Activated CD8-positive, alpha-beta T cell treated with anti-CD3 and anti-CD28 coated beads, Interleukin-2, amount 10 ng/mL, durations not matched to agents 7 days and 5 days (primary cell): Measurements from ENCODE around the gene ZNF718. TPM values are rescaled to one million over a fixed set of nuclear protein-coding genes. Genes with fewer than 3 reads are reported as not detected.
A peak's percentile ranks its signal among the peaks of the same experiment; 100 is the strongest.
"Not testable (repeated sequence)": the region's sequence is repeated elsewhere in the genome, so short reads cannot be mapped to it uniquely, and the experiment has no call there.

Source experiments
- ATAC-seq: fragments of 150-1000 bp; cut with Tn5 transposase; one replicate; pipeline ENCODE4 v1.10.0; 2021; ENCODE audit warnings: moderate library complexity
- CTCF ChIA-PET: fragments of 350-600 bp; sonication (Branson Sonifier 250); formaldehyde crosslinking; loops from one replicate; lab custom pipeline; 2021; ENCODE audit warnings: antibody characterized with exemption; lab: Charles Lee
- POLR2A ChIA-PET: fragments of 350-600 bp; sonication (Branson Sonifier 250); formaldehyde crosslinking; loops from one replicate; lab custom pipeline; 2021; ENCODE audit warnings: antibody characterized with exemption; lab: Charles Lee
- DNase-seq: peaks from one replicate; pipeline ENCODE4 v3.0.0-alpha.2; 2020
- H3K27ac Mint-ChIP-seq: one replicate; pipeline ENCODE4 v1.8.0; 2021; ENCODE audit warnings: mild to moderate bottlenecking, mixed read lengths
- H3K27me3 Mint-ChIP-seq: one replicate; pipeline ENCODE4 v1.8.0; 2021; ENCODE audit warnings: low read depth, mixed read lengths
- H3K36me3 Mint-ChIP-seq: one replicate; pipeline ENCODE4 v1.8.0; 2021; ENCODE audit warnings: low read depth, mixed read lengths
- H3K4me1 Mint-ChIP-seq: one replicate; pipeline ENCODE4 v1.8.0; 2021; ENCODE audit warnings: low read depth, mixed read lengths
- H3K4me3 Mint-ChIP-seq: one replicate; pipeline ENCODE4 v1.8.0; 2021; ENCODE audit warnings: mild to moderate bottlenecking, mixed read lengths
- H3K9me3 Mint-ChIP-seq: one replicate; pipeline ENCODE4 v1.8.0; 2022; ENCODE audit warnings: mixed read lengths; ENCODE audit not compliant: insufficient read depth
- total RNA-seq, 2 experiments: library from RNA; stranded (reverse); gene quantifications; one replicate each; pipeline ENCODE4 v1.2.3, GENCODE V29; 2021

Gene ZNF718
- total RNA-seq, 2 experiments from 2014 or later, result 11.5 to 12.4 TPM

DNA sequence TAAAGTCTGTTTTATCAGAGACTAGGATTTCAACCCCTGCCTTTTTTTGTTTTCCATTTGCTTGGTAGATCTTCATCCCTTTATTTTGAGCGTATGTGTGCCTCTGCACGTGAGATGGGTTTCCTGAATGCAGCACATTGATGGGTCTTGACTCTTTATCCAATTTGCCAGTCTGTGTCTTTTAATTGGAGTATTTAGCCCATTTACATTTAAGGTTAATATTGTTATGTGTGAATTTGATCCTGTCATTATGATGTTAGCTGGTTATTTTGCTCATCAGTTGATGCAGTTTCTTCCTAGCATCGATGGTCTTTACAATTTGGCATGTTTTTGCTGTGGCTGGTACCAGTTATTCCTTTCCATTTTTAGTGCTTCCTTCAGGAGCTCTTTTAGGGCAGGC lies 45.3 kb downstream of the ZNF718 start:
- H3K4me3 Mint-ChIP-seq, H3K27me3 Mint-ChIP-seq, H3K4me1 Mint-ChIP-seq, ATAC-seq, H3K27ac Mint-ChIP-seq, DNase-seq, CTCF ChIA-PET, POLR2A ChIA-PET: not testable (repeated sequence)
- peaks cover 48% of the 10 kb centered on the region for H3K36me3 Mint-ChIP-seq
- peaks cover 42% of the 10 kb centered on the region for H3K9me3 Mint-ChIP-seq

- H3K4me3 Mint-ChIP-seq, H3K27me3 Mint-ChIP-seq, H3K4me1 Mint-ChIP-seq, CTCF ChIA-PET, POLR2A ChIA-PET, DNase-seq, ATAC-seq, H3K27ac Mint-ChIP-seq: not testable (repeated sequence)
- H3K9me3 Mint-ChIP-seq, result peaks cover 53% of the 10 kb centered on the region
- peaks cover 52% of the 10 kb centered on the region for H3K36me3 Mint-ChIP-seq
Measured at GRCh38 chr4:171318-171717, 47.0 kb downstream of the ZNF718 start.

DNA sequence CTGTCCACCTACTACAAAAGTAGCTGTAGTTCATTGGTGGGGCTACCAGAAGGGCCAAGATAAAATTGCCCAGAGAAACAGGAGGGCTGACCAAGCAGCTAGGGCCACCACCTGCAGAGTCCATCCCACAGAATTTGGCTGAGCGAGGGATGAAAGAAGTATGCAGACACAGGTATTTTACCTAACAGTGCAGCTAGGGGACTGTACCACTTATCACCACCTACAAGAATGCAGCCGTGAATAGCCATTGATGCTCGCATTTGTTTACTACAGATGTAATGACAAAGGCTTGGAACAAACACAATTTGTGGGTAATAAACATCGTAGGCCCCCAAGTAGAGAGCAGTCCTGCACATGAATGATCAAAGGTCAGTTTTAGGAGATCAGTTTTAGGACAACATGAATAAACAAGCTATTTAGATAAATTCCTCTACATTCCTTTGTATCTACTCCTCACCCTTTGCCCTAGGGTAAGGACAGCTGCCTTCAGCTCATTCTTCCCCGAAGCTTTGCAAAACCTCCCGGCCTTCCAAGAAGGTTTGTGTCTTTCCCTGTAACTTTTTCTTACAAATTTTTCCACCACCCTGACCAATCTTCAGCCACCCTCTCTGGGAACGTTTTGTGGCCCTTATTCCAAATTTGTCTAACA lies 49.5 kb downstream of the ZNF718 start:
- Mint-ChIP-seq H3K36me3 (peaks cover 50% of the 10 kb centered on the region), H3K4me1 (no peaks in the 10 kb centered on the region), H3K9me3 (peaks cover 67% of the 10 kb centered on the region), H3K27me3 (no peaks in the 10 kb centered on the region), H3K27ac (no peak overlapping the region), H3K4me3 (no peak overlapping the region)
- DNase-seq (no peak), ATAC-seq (no peak)
- POLR2A ChIA-PET, result no interaction called here
- CTCF ChIA-PET, result no interaction called here

- DNase-seq (no peak), ATAC-seq (no peak)
- ChIA-PET POLR2A (no interaction called here), CTCF (no interaction called here)
- H3K27me3 Mint-ChIP-seq, result no peaks in the 10 kb centered on the region
- no peak overlapping the region for H3K4me3 Mint-ChIP-seq
- H3K27ac Mint-ChIP-seq, result no peak overlapping the region
- H3K9me3 Mint-ChIP-seq, result peaks cover 67% of the 10 kb centered on the region
- peaks cover 37% of the 10 kb centered on the region for H3K36me3 Mint-ChIP-seq
- no peaks in the 10 kb centered on the region for H3K4me1 Mint-ChIP-seq
Measured at GRCh38 chr4:175986-176385, 51.7 kb downstream of the ZNF718 start.

DNA sequence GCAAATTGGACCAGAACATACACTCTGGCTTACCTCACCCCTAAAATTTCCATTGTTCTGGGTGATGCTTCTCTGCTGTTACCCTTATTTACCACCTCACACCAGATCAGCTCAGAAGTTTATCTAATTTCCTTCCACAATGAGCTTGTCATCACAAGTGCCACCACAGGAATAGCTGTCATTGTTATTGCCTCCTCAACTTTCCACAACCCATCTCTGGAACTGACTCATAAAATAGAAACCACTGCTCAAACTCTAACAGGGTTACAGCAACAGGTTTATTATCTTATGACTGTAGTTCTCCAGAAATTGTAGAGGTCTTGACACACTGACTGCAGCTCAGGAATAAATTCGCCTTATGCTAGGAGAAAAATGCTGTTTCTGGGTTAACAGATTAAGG lies 52.7 kb downstream of the ZNF718 start:
- Mint-ChIP-seq H3K36me3 (peaks cover 29% of the 10 kb centered on the region), H3K4me1 (no peaks in the 10 kb centered on the region), H3K4me3 (no peak overlapping the region), H3K9me3 (peaks cover 59% of the 10 kb centered on the region), H3K27me3 (no peaks in the 10 kb centered on the region), H3K27ac (no peak overlapping the region)
- ATAC-seq (no peak), DNase-seq (no peak)
- CTCF ChIA-PET, result no interaction called here
- POLR2A ChIA-PET, result no interaction called here

DNA sequence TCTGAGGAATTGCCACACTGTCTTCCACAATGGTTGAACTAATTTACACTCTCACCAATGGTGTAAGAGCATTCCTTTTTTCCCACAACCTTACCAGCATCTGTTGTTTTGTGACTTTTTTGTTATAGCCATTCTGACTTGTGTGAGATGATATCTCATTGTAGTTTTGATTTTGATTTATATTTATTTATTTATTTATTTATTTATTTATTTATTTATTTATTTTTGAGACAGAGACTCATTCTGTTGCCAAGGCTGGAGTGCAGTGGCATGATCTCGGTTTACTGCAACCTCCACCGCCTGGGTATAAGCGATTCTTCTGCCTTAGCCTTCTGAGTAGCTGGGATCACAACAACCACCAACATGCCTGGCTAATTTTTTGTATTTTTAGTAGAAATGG lies 57.9 kb downstream of the ZNF718 start:
- H3K4me3 Mint-ChIP-seq, POLR2A ChIA-PET, CTCF ChIA-PET, ATAC-seq, H3K27me3 Mint-ChIP-seq, DNase-seq, H3K27ac Mint-ChIP-seq, H3K4me1 Mint-ChIP-seq: not testable (repeated sequence)
- peaks cover 28% of the 10 kb centered on the region for H3K36me3 Mint-ChIP-seq
- H3K9me3 Mint-ChIP-seq, result peaks cover 65% of the 10 kb centered on the region

DNA sequence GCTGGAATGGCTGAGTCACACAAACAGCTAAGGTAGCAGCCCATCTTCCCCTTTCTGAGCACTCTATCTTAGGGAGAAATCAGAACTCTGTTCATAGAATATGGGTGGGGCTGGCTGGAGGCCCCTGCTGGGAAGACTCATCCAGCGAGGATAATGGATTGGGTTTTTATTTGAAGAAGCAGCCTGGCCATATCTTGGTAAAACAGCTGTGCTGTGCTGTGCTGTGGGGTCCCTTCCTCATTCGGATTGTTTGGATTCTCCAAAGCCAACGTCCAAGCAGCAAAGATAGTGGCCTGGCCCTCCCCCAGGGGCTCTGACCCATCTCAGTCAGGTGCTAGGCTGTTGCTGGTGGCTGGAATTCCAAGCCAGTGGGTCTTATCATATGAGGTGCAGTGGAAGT lies 63.8 kb downstream of the ZNF718 start:
- Mint-ChIP-seq H3K27ac (no peak overlapping the region), H3K4me3 (no peak overlapping the region), H3K27me3 (no peaks in the 10 kb centered on the region), H3K36me3 (peaks cover 20% of the 10 kb centered on the region), H3K4me1 (no peaks in the 10 kb centered on the region), H3K9me3 (peaks cover 57% of the 10 kb centered on the region)
- POLR2A ChIA-PET, result no interaction called here
- CTCF ChIA-PET, result no interaction called here
- ATAC-seq (no peak), DNase-seq (no peak)

DNA sequence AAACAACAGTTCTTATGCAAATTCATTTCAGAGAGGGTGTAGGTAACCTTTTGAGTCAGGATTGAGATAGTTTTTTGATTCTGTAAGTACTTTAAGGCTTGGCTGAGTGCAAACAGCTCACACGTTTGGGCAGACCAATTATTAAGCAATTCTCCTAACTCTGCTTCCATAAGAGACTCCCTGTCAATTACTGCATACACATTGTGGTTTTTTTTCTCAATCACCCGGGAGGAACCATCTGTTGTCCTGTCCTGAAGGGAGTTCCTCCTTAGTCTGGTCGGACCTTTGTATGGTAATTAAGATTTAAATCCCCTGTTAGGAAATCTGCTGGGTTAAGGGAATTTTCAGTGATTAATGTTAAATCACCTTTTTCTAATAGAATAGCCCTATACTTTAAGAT lies 70.9 kb downstream of the ZNF718 start:
- POLR2A ChIA-PET, result interaction anchor here (0.6 kb wide), 1 partner anchor 1069 kb away, joined by 3 read pairs; no protein-coding TSS in a partner anchor
- H3K4me3 Mint-ChIP-seq, H3K36me3 Mint-ChIP-seq, H3K4me1 Mint-ChIP-seq, CTCF ChIA-PET, H3K27ac Mint-ChIP-seq, H3K27me3 Mint-ChIP-seq, ATAC-seq, DNase-seq: not testable (repeated sequence)
- peaks cover 51% of the 10 kb centered on the region for H3K9me3 Mint-ChIP-seq

- ChIA-PET CTCF (no interaction called here), POLR2A (no interaction called here)
- H3K4me1 Mint-ChIP-seq, result no peaks in the 10 kb centered on the region
- peaks cover 16% of the 10 kb centered on the region for H3K36me3 Mint-ChIP-seq
- DNase-seq (no peak), ATAC-seq (no peak)
- no peaks in the 10 kb centered on the region for H3K27me3 Mint-ChIP-seq
- H3K9me3 Mint-ChIP-seq, result peaks cover 37% of the 10 kb centered on the region
- H3K4me3 Mint-ChIP-seq, result no peak overlapping the region
- H3K27ac Mint-ChIP-seq, result no peak overlapping the region
Measured at GRCh38 chr4:200936-201335, 76.6 kb downstream of the ZNF718 start.

DNA sequence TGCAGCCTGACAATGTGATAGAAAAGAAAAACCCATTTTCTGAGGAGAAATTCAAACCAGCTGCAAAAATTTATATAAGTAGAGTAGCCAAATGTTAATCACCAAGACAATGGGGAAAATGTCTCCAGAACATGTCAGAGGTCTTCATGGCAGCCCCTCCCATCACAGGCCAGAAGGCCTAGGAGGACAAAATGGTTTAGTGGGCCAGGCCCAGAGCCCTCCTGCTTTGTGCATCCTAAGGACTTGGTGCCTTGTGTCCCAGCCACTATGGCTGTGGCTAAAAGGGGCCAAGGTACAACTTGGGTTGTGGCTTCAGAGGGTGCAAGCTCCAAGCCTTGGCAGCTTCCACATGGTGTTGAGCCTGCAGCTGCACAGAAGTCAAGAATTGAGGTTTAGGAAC lies 78.5 kb downstream of the ZNF718 start:
- CTCF ChIA-PET, H3K4me1 Mint-ChIP-seq, H3K4me3 Mint-ChIP-seq, H3K27me3 Mint-ChIP-seq, DNase-seq, ATAC-seq, H3K27ac Mint-ChIP-seq, POLR2A ChIA-PET: not testable (repeated sequence)
- peaks cover 27% of the 10 kb centered on the region for H3K36me3 Mint-ChIP-seq
- H3K9me3 Mint-ChIP-seq, result peaks cover 29% of the 10 kb centered on the region

DNA sequence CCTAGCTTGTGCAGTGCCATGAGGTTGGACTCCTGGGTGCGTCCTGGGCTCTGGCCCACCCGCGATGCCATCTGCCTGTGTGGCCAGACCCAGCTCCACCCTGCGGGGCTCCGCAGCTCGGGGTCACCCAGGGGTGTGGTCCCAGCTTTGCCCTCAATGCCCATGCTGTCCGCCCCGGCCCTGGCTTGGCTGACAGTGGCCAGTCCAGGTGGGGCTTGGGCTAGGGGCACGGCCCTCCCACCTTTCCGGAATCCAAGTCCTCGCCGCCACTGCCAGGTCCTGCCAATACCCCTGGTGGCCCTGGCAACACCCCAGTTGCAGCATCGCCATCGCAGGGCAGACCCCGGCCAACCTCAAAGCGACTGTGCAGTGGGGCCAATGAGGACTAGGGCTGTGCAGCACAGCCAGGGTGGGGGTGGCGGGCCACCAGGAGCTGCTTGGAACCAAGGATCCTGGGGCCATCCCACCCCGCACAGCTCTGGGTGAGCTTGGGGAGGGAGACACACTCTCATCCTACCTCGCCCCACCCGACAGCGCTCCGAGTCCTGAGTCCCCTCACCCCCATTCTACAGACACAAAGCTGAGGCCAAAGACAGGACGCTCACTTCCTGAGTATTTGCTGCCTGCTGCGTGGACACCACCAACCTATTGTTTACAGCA lies 80.9 kb downstream of the ZNF718 start:
- POLR2A ChIA-PET, result no interaction called here
- CTCF ChIA-PET, result no interaction called here
- no peak overlapping the region for H3K4me3 Mint-ChIP-seq
- H3K36me3 Mint-ChIP-seq, result peaks cover 35% of the 10 kb centered on the region
- no peak overlapping the region for H3K27ac Mint-ChIP-seq
- H3K4me1 Mint-ChIP-seq, result peaks cover 18% of the 10 kb centered on the region
- H3K27me3 Mint-ChIP-seq, result no peaks in the 10 kb centered on the region
- no peak for DNase-seq
- peaks cover 28% of the 10 kb centered on the region for H3K9me3 Mint-ChIP-seq
- no peak for ATAC-seq

GRCh38 chr4:206054-206453 lies 81.8 kb downstream of the ZNF718 start:
- DNase-seq (no peak), ATAC-seq (no peak)
- Mint-ChIP-seq H3K4me1 (peaks cover 25% of the 10 kb centered on the region), H3K27ac (peak overlapping the region; percentile 2), H3K36me3 (peaks cover 41% of the 10 kb centered on the region), H3K4me3 (no peak overlapping the region), H3K27me3 (no peaks in the 10 kb centered on the region), H3K9me3 (peaks cover 34% of the 10 kb centered on the region)
- POLR2A ChIA-PET, result no interaction called here
- CTCF ChIA-PET, result no interaction called here
